ENCODE measurements around the gene SH3RF3. TPM values are rescaled to one million over a fixed set of nuclear protein-coding genes. Genes with fewer than 3 reads are reported as not detected.

The SH3RF3 gene
- total RNA-seq, 2 experiments from 2014 or later = 1.9 to 2.3 TPM

GRCh38 chr2:109423556-109424359 is 294.8 kb downstream of the SH3RF3 start:
- POLR2A ChIA-PET = interaction anchor here (0.6 kb wide), 1 partner anchor 387 kb away, joined by 3 read pairs; no protein-coding TSS in a partner anchor
- H3K27ac Mint-ChIP-seq = no peak overlapping the region
- ATAC-seq (no peak), DNase-seq (no peak)
- H3K4me1 Mint-ChIP-seq (ENCODE audit: low read depth) = no peaks in the 10 kb centered on the region
- CTCF ChIA-PET = interaction anchor here (1.8 kb wide), 1 partner anchor 86 kb away, joined by 8 read pairs; no protein-coding TSS in a partner anchor
- no peak for TF ChIP-seq CTCF (IDR thresholded peaks at IDR 0.05)
- no peaks in the 10 kb centered on the region for H3K27me3 Mint-ChIP-seq
- no peak overlapping the region for H3K4me3 Mint-ChIP-seq
- H3K36me3 Mint-ChIP-seq (ENCODE audit: low read depth) = peaks cover 2% of the 10 kb centered on the region
- no peaks in the 10 kb centered on the region for H3K9me3 Mint-ChIP-seq
- intact Hi-C loops (cut with micrococcal nuclease) = no loop called here

GRCh38 chr2:109425411-109425810 is 296.4 kb downstream of the SH3RF3 start:
- peaks cover 2% of the 10 kb centered on the region for H3K36me3 Mint-ChIP-seq (ENCODE audit: low read depth)
- no peak for TF ChIP-seq CTCF (IDR thresholded peaks at IDR 0.05)
- ChIA-PET POLR2A (interaction anchor here (0.6 to 1.1 kb wide), 2 partner anchors 9 to 11 kb away, joined by 3 read pairs; no protein-coding TSS in a partner anchor), CTCF (interaction anchor here (0.9 to 1.8 kb wide), 3 partner anchors 8 to 85 kb away, joined by 3 to 8 read pairs (median 3); no protein-coding TSS in a partner anchor)
- H3K4me1 Mint-ChIP-seq (ENCODE audit: low read depth) = no peaks in the 10 kb centered on the region
- ATAC-seq (no peak), DNase-seq (no peak)
- intact Hi-C loops (cut with micrococcal nuclease) = no loop called here
- no peaks in the 10 kb centered on the region for H3K27me3 Mint-ChIP-seq
- H3K4me3 Mint-ChIP-seq = no peak overlapping the region
- no peak overlapping the region for H3K27ac Mint-ChIP-seq
- no peaks in the 10 kb centered on the region for H3K9me3 Mint-ChIP-seq

- ChIA-PET POLR2A (no interaction called here), CTCF (no interaction called here)
- Mint-ChIP-seq H3K4me1 (ENCODE audit: low read depth) (no peaks in the 10 kb centered on the region), H3K4me3 (no peak overlapping the region), H3K36me3 (ENCODE audit: low read depth) (peaks cover 2% of the 10 kb centered on the region), H3K27me3 (no peaks in the 10 kb centered on the region), H3K9me3 (no peaks in the 10 kb centered on the region), H3K27ac (no peak overlapping the region)
- no peak for TF ChIP-seq CTCF (IDR thresholded peaks at IDR 0.05)
- intact Hi-C loops (cut with micrococcal nuclease) = no loop called here
- no peak for DNase-seq
- no peak for ATAC-seq
Measured at GRCh38 chr2:109427661-109428091, 298.7 kb downstream of the SH3RF3 start.

GRCh38 chr2:109428281-109428680 is 299.3 kb downstream of the SH3RF3 start:
- intact Hi-C loops (cut with micrococcal nuclease) = no loop called here
- H3K27ac Mint-ChIP-seq = no peak overlapping the region
- no peaks in the 10 kb centered on the region for H3K4me1 Mint-ChIP-seq (ENCODE audit: low read depth)
- ChIA-PET POLR2A (no interaction called here), CTCF (no interaction called here)
- DNase-seq (no peak), ATAC-seq (no peak)
- H3K9me3 Mint-ChIP-seq = no peaks in the 10 kb centered on the region
- TF ChIP-seq CTCF (IDR thresholded peaks at IDR 0.05) = no peak
- no peak overlapping the region for H3K4me3 Mint-ChIP-seq
- no peaks in the 10 kb centered on the region for H3K27me3 Mint-ChIP-seq
- H3K36me3 Mint-ChIP-seq (ENCODE audit: low read depth) = peaks cover 2% of the 10 kb centered on the region

- intact Hi-C loops (cut with micrococcal nuclease) = no loop called here
Measured at GRCh38 chr2:109428841-109429566, 300.0 kb downstream of the SH3RF3 start.

More at GRCh38 chr2:109428841-109429566, 300.0 kb downstream of the SH3RF3 start:
- Mint-ChIP-seq H3K27me3 (no peaks in the 10 kb centered on the region), H3K9me3 (no peaks in the 10 kb centered on the region), H3K36me3 (ENCODE audit: low read depth) (peaks cover 2% of the 10 kb centered on the region), H3K27ac (no peak overlapping the region), H3K4me3 (no peak overlapping the region), H3K4me1 (ENCODE audit: low read depth) (no peaks in the 10 kb centered on the region)
- TF ChIP-seq CTCF (IDR thresholded peaks at IDR 0.05) = no peak
- CTCF ChIA-PET = no interaction called here
- POLR2A ChIA-PET = no interaction called here
- DNase-seq (no peak), ATAC-seq (no peak)

Data from activated CD8-positive, alpha-beta T cell treated with anti-CD3 and anti-CD28 coated beads for 36 hours (primary cell).